Neuronal stem cell (in vitro differentiated cells): Measurements from ENCODE around the gene HDAC4.

Experiments used
- DNase-seq: peaks from one replicate; pipeline ENCODE4 v3.0.0-alpha.2; 2013; ENCODE audit warnings: low spot score
- H2AFZ ChIP-seq: one replicate; pipeline ENCODE4 v1.6.1; 2013; ENCODE audit warnings: mild to moderate bottlenecking, low read length, inconsistent platforms
- H2AK5ac ChIP-seq: 2 replicates; pipeline ENCODE4 v1.6.1; 2013; ENCODE audit warnings: low read depth, mild to moderate bottlenecking, inconsistent platforms, low read length, moderate library complexity, mixed read lengths
- H2BK120ac ChIP-seq: 2 replicates; pipeline ENCODE4 v1.6.1; 2013; ENCODE audit warnings: low read depth, mild to moderate bottlenecking, inconsistent platforms, low read length, moderate library complexity, mixed read lengths
- H2BK12ac ChIP-seq: one replicate; pipeline ENCODE4 v1.6.1; 2013; ENCODE audit warnings: low read length, inconsistent platforms
- H2BK15ac ChIP-seq: 2 replicates; pipeline ENCODE4 v1.6.1; 2013; ENCODE audit warnings: mild to moderate bottlenecking, low read length, inconsistent platforms, mixed read lengths
- H2BK5ac ChIP-seq: one replicate; pipeline ENCODE4 v1.6.1; 2013; ENCODE audit warnings: inconsistent platforms, mild to moderate bottlenecking, low read length, moderate library complexity
- H3K14ac ChIP-seq: one replicate; pipeline ENCODE4 v1.6.1; 2013; ENCODE audit warnings: low read length, inconsistent platforms
- H3K18ac ChIP-seq: 2 replicates; pipeline ENCODE4 v1.6.1; 2013; ENCODE audit warnings: low read length, inconsistent platforms
- H3K23ac ChIP-seq: 2 replicates; pipeline ENCODE4 v1.6.1; 2013; ENCODE audit warnings: low read depth, mild to moderate bottlenecking, mixed read lengths, low read length, inconsistent platforms; ENCODE audit not compliant: poor library complexity
- H3K27ac ChIP-seq: replicated peaks from 3 replicates; pipeline ENCODE4 v1.5.1; 2013; ENCODE audit warnings: low read length, inconsistent platforms
- H3K27me3 ChIP-seq, 3 experiments: 2 replicates each; pipeline ENCODE4 v1.6.1; 2013; ENCODE audit warnings: low read length in 3 of 3, mild to moderate bottlenecking in 2 of 3, inconsistent platforms in 1 of 3, low read depth in 1 of 3, mixed read lengths in 1 of 3, moderate library complexity in 1 of 3; ENCODE audit not compliant: control insufficient read depth in 3 of 3, insufficient read depth in 3 of 3
- H3K36me3 ChIP-seq, 2 donors: replicated peaks in 1 of 2; 2 replicates each; pipeline ENCODE4 v1.6.1; 2013; ENCODE audit warnings: low read length in 2 of 2; ENCODE audit not compliant: control insufficient read depth in 2 of 2, insufficient read depth in 2 of 2
- H3K4ac ChIP-seq: 2 replicates; pipeline ENCODE4 v1.6.1; 2013; ENCODE audit warnings: inconsistent platforms, mild to moderate bottlenecking, low read length, moderate library complexity
- H3K4me1 ChIP-seq, 2 donors: 1 replicate in 1 of 2; 2 replicates in 1 of 2; pipeline ENCODE4 v1.6.1; 2013; ENCODE audit warnings: low read length in 2 of 2, low read depth in 1 of 2; ENCODE audit not compliant: control insufficient read depth in 2 of 2, insufficient read depth in 1 of 2
- H3K4me2 ChIP-seq: one replicate; pipeline ENCODE4 v1.6.1; 2013; ENCODE audit warnings: mild to moderate bottlenecking, low read length, inconsistent platforms; ENCODE audit not compliant: insufficient read depth, poor library complexity, severe bottlenecking
- H3K4me3 ChIP-seq, 2 donors: 2 replicates each; pipeline ENCODE4 v1.5.1; 2013; ENCODE audit warnings: low read length in 2 of 2, mild to moderate bottlenecking in 2 of 2, inconsistent platforms in 1 of 2, moderate library complexity in 1 of 2
- H3K79me1 ChIP-seq: one replicate; pipeline ENCODE4 v1.6.1; 2013; ENCODE audit warnings: low read depth, mild to moderate bottlenecking, inconsistent platforms, low read length, moderate library complexity
- H3K9ac ChIP-seq: one replicate; pipeline ENCODE4 v1.6.1; 2013; ENCODE audit warnings: mild to moderate bottlenecking, low read depth, low read length, inconsistent platforms; ENCODE audit not compliant: poor library complexity
- H3K9me3 ChIP-seq, 2 donors: replicated peaks in 1 of 2; 2 replicates each; pipeline versions ENCODE3 to v1.6.1; 2013; ENCODE audit warnings: low read length in 2 of 2, mild to moderate bottlenecking in 2 of 2, inconsistent platforms in 1 of 2, low read depth in 1 of 2, mixed read lengths in 1 of 2, moderate library complexity in 1 of 2; ENCODE audit not compliant: control insufficient read depth in 2 of 2, insufficient read depth in 1 of 2
- H4K8ac ChIP-seq: one replicate; pipeline ENCODE4 v1.6.1; 2013; ENCODE audit warnings: low read depth, mild to moderate bottlenecking, inconsistent platforms, low read length, moderate library complexity
- H4K91ac ChIP-seq: one replicate; pipeline ENCODE4 v1.6.1; 2013; ENCODE audit warnings: low read length, low read depth, mild to moderate bottlenecking, inconsistent platforms; ENCODE audit not compliant: poor library complexity
- WGBS, 2 donors: extraction: QIAGEN DNeasy Blood & Tissue Kit; methylation state at CpG; one replicate each; pipeline ENCODE4 v1.1.7; 2013; ENCODE audit warnings: missing lambda C conversion rate in 2 of 2, mixed read lengths in 1 of 2; ENCODE audit not compliant: insufficient read length in 2 of 2, insufficient replicate concordance in 1 of 2; ENCODE audit errors: extremely low coverage in 2 of 2; 5-methylcytosine and 5-hydroxymethylcytosine counted together

Gene HDAC4

GRCh38 chr2:239388236-239389151, 12.3 kb downstream of the HDAC4 start:
- WGBS, 2 donors = no CpG with 5 or more reads among the region's 20 CpGs
- H2BK5ac ChIP-seq = no peak overlapping the region
- no peak overlapping the region for H3K4ac ChIP-seq
- H2AFZ ChIP-seq = no peak overlapping the region
- H3K4me2 ChIP-seq = no peak overlapping the region
- H3K4me1 ChIP-seq = peaks cover 0 to 12% of the 10 kb centered on the region in 2 donors
- H3K9me3 ChIP-seq = peaks cover 1 to 19% of the 10 kb centered on the region in 2 donors
- H3K18ac ChIP-seq = peak overlapping the region; percentile 46
- H3K23ac ChIP-seq = no peak overlapping the region
- no peak overlapping the region for H4K8ac ChIP-seq
- H2BK15ac ChIP-seq = no peak overlapping the region
- no peak overlapping the region for H4K91ac ChIP-seq
- H2AK5ac ChIP-seq = no peak overlapping the region
- H2BK120ac ChIP-seq = no peak overlapping the region
- H3K9ac ChIP-seq = no peak overlapping the region
- H3K14ac ChIP-seq = no peak overlapping the region
- no peak overlapping the region for H2BK12ac ChIP-seq
- no peaks in the 10 kb centered on the region for H3K27me3 ChIP-seq
- no peak overlapping the region for H3K27ac ChIP-seq
- H3K36me3 ChIP-seq = peaks cover 6 to 23% of the 10 kb centered on the region in 2 donors
- no peak overlapping the region for H3K4me3 ChIP-seq
- H3K79me1 ChIP-seq = peaks cover 35% of the 10 kb centered on the region
- DNase-seq = no peak

- Histone ChIP-seq H2AK5ac (no peak overlapping the region), H3K4me1 (peaks cover 0 to 13% of the 10 kb centered on the region in 2 donors), H3K4me2 (no peak overlapping the region), H3K14ac (peak overlapping the region; percentile 1), H2BK12ac (no peak overlapping the region), H3K36me3 (peaks cover 7 to 26% of the 10 kb centered on the region in 2 donors), H3K79me1 (peaks cover 33% of the 10 kb centered on the region), H3K23ac (no peak overlapping the region), H3K4me3 (no peak overlapping the region), H3K9me3 (peaks cover 1 to 19% of the 10 kb centered on the region in 2 donors), H4K91ac (no peak overlapping the region), H2BK5ac (no peak overlapping the region), H3K27me3 (no peaks in the 10 kb centered on the region), H3K27ac (no peak overlapping the region), H3K4ac (no peak overlapping the region), H2BK120ac (no peak overlapping the region), H4K8ac (no peak overlapping the region), H2BK15ac (no peak overlapping the region), H2AFZ (no peak overlapping the region), H3K18ac (no peak overlapping the region), H3K9ac (no peak overlapping the region)
- DNase-seq = no peak
- no CpG with 5 or more reads among the region's 17 CpGs for WGBS, 2 donors
Measured at GRCh38 chr2:239387811-239388210, 13.0 kb downstream of the HDAC4 start.

- H2BK15ac ChIP-seq = no peak overlapping the region
- no peak overlapping the region for H2BK120ac ChIP-seq
- H3K27ac ChIP-seq = no peak overlapping the region
- WGBS, 2 donors = no CpG with 5 or more reads among the region's 22 CpGs
- no peak overlapping the region for H3K4ac ChIP-seq
- no peak overlapping the region for H2AK5ac ChIP-seq
- H3K79me1 ChIP-seq = peaks cover 31% of the 10 kb centered on the region
- H3K23ac ChIP-seq = peak overlapping the region; percentile 59
- H3K18ac ChIP-seq = no peak overlapping the region
- H2BK12ac ChIP-seq = no peak overlapping the region
- H3K4me2 ChIP-seq = no peak overlapping the region
- peaks cover 0 to 11% of the 10 kb centered on the region in 2 donors for H3K4me1 ChIP-seq
- peak overlapping the region in 1 of 2 donors; percentile 18 for H3K4me3 ChIP-seq
- H3K9ac ChIP-seq = peak overlapping the region; percentile 51
- no peak overlapping the region for H3K14ac ChIP-seq
- H2AFZ ChIP-seq = no peak overlapping the region
- H3K27me3 ChIP-seq = no peaks in the 10 kb centered on the region
- H4K8ac ChIP-seq = no peak overlapping the region
- peaks cover 7 to 26% of the 10 kb centered on the region in 2 donors for H3K36me3 ChIP-seq
- no peak overlapping the region for H4K91ac ChIP-seq
- DNase-seq = no peak
- peaks cover 1 to 19% of the 10 kb centered on the region in 2 donors for H3K9me3 ChIP-seq
- H2BK5ac ChIP-seq = no peak overlapping the region
Measured at GRCh38 chr2:239386872-239387445, 13.9 kb downstream of the HDAC4 start.

- H2AFZ ChIP-seq = no peak overlapping the region
- no peak overlapping the region for H4K91ac ChIP-seq
- no peak overlapping the region for H2BK12ac ChIP-seq
- no peak overlapping the region for H3K27ac ChIP-seq
- H2BK15ac ChIP-seq = no peak overlapping the region
- no peak overlapping the region for H3K4me3 ChIP-seq
- no peak overlapping the region for H3K23ac ChIP-seq
- H3K14ac ChIP-seq = no peak overlapping the region
- H3K18ac ChIP-seq = peak overlapping the region; percentile 44
- H2BK120ac ChIP-seq = no peak overlapping the region
- WGBS, 2 donors = no CpG with 5 or more reads among the region's 20 CpGs
- no peak overlapping the region for H2AK5ac ChIP-seq
- H3K9me3 ChIP-seq = peaks cover 1 to 19% of the 10 kb centered on the region in 2 donors
- H3K36me3 ChIP-seq = peaks cover 7 to 24% of the 10 kb centered on the region in 2 donors
- peak overlapping the region; percentile 50 for H4K8ac ChIP-seq
- peaks cover 31% of the 10 kb centered on the region for H3K79me1 ChIP-seq
- H2BK5ac ChIP-seq = no peak overlapping the region
- no peak overlapping the region for H3K4ac ChIP-seq
- no peak overlapping the region for H3K4me2 ChIP-seq
- no peak overlapping the region for H3K9ac ChIP-seq
- H3K27me3 ChIP-seq = no peaks in the 10 kb centered on the region
- peaks cover 0 to 9% of the 10 kb centered on the region in 2 donors for H3K4me1 ChIP-seq
- DNase-seq = no peak
Measured at GRCh38 chr2:239386001-239386670, 14.7 kb downstream of the HDAC4 start.
